Measurements from ENCODE around the gene FAM216A. TPM values are rescaled to one million over a fixed set of nuclear protein-coding genes. Genes with fewer than 3 reads are reported as not detected.

FAM216A gene
- total and polyA plus RNA-seq, 2 of the 4 experiments (the other 2 are of a cell fraction), result 14.0 to 31.1 TPM

GRCh38 chr12:110538869-110539622 lies 70.4 kb downstream of the FAM216A start:
- Histone ChIP-seq H3K36me3 (ENCODE audit: control insufficient read depth, insufficient read depth, low read length) (peaks cover 19% of the 10 kb centered on the region), H2AFZ (replicated peaks; ENCODE audit: low read length, poor library complexity) (no peak overlapping the region), H3K4me3 (ENCODE audit: insufficient read depth, low read depth, low read length) (no peak overlapping the region), H2AK5ac (ENCODE audit: low read depth, low read length) (no peak overlapping the region), H3K4ac (ENCODE audit: low read depth, low read length) (peak overlapping the region; percentile 35; the same call in 1 of the 2 replicates), H4K20me1 (ENCODE audit: insufficient read depth, low read length) (no peaks in the 10 kb centered on the region), H3K9me3 (ENCODE audit: control insufficient read depth, insufficient read depth, low read length) (no peaks in the 10 kb centered on the region), H3K4me2 (ENCODE audit: low read depth, low read length) (no peak overlapping the region), H3K9ac (ENCODE audit: low read depth, low read length) (no peak overlapping the region), H2BK15ac (ENCODE audit: low read depth, low read length) (no peak overlapping the region), H3K9me1 (ENCODE audit: insufficient read depth, low read length) (peaks cover 12% of the 10 kb centered on the region), H3K27me3 (ENCODE audit: control insufficient read depth, insufficient read depth, low read length) (no peaks in the 10 kb centered on the region), H3K56ac (ENCODE audit: extremely low read depth, insufficient read depth, low read length) (no peak overlapping the region), H3K4me1 (ENCODE audit: control insufficient read depth, insufficient read depth, low read length) (peaks cover 11% of the 10 kb centered on the region), H2BK120ac (ENCODE audit: low read depth, low read length) (no peak overlapping the region; the same call in 1 of the 2 replicates), H3K27ac (ENCODE audit: insufficient read depth, low read length) (no peak overlapping the region), H2AK9ac (replicated peaks; ENCODE audit: low read depth, low read length, poor library complexity) (no peak overlapping the region), H4K5ac (ENCODE audit: low read depth, low read length) (no peak overlapping the region), H4K8ac (ENCODE audit: low read depth in 2 of 2, low read length in 2 of 2) (no peak overlapping the region), H2BK20ac (ENCODE audit: low read depth, low read length) (no peak overlapping the region), H3K23ac (ENCODE audit: low read depth, low read length) (no peak overlapping the region), H4K91ac (ENCODE audit: insufficient read depth, low read depth, low read length) (no peak overlapping the region), H2BK5ac (ENCODE audit: low read depth, low read length, poor library complexity, severe bottlenecking) (no peak overlapping the region), H3K79me1 (ENCODE audit: low read depth in 1 of 2, low read length in 2 of 2) (peaks cover 25 to 60% of the 10 kb centered on the region in 2 experiments), H3K14ac (replicated peaks; ENCODE audit: low read depth, low read length) (no peak overlapping the region), H3K18ac (ENCODE audit: low read depth, low read length) (no peak overlapping the region)
- ChIA-PET POLR2A (ENCODE audit: unreplicated experiment) (no interaction called here), CTCF (no interaction called here)
- no peak for ATAC-seq (ENCODE audit: low read depth)
- no CpG with 5 or more reads among the region's 5 CpGs for WGBS, 2 experiments (ENCODE audit: extremely low coverage in 2 of 2, insufficient read length in 1 of 2)
- no TSS peak for BruUV-seq (replicated peaks)
- intact Hi-C loops (cut with micrococcal nuclease) (no loop called here), dilution Hi-C loops (cut with HindIII; ENCODE audit: low sequenced_read_pairs, unreplicated experiment) (no loop called here), in situ Hi-C loops (cut with MboI; ENCODE audit: low sequenced_read_pairs) (no loop called here)
- no peak for DNase-seq
- TF ChIP-seq SMC3 (IDR thresholded peaks at IDR 0.05; ENCODE audit: low read depth, low read length) (no peak), USF2 (IDR thresholded peaks at IDR 0.05; ENCODE audit: low read depth, low read length) (no peak), RCOR1 (IDR thresholded peaks at IDR 0.05; ENCODE audit: insufficient replicate concordance, low read length) (no peak), CHD1 (IDR thresholded peaks at IDR 0.05; ENCODE audit: low read depth, low read length) (no peak), ELK1 (IDR thresholded peaks at IDR 0.05; ENCODE audit: borderline replicate concordance, low read depth, low read length) (no peak), BHLHE40 (IDR thresholded peaks at IDR 0.05; ENCODE audit: low read depth, low read length) (no peak), POLR2A (IDR thresholded peaks at IDR 0.05; ENCODE audit: low read depth, low read length) (no peak), MAZ (IDR thresholded peaks at IDR 0.05; ENCODE audit: borderline replicate concordance, low read depth, low read length) (no peak), FOS (IDR thresholded peaks at IDR 0.05; ENCODE audit: low read depth, low read length) (no peak), RAD21 (IDR thresholded peaks at IDR 0.05; ENCODE audit: low read length) (no peak), CEBPB (IDR thresholded peaks at IDR 0.05; ENCODE audit: low read depth, low read length) (no peak), RFX5 (IDR thresholded peaks at IDR 0.05; ENCODE audit: low read depth, low read length) (no peak), MAFK (IDR thresholded peaks at IDR 0.05; ENCODE audit: low read depth, low read length) (no peak)

Measured in IMR-90 (cell line).